HG03108 (cell line): ENCODE measurements around the gene RUNDC1.

Experiments used
- ATAC-seq: cut with Tn5 transposase; IDR thresholded peaks from one replicate; pipeline ENCODE4 v1.9.1; 2021; ENCODE audit warnings: moderate library complexity; ENCODE audit not compliant: unreplicated experiment

RUNDC1 gene

DNA sequence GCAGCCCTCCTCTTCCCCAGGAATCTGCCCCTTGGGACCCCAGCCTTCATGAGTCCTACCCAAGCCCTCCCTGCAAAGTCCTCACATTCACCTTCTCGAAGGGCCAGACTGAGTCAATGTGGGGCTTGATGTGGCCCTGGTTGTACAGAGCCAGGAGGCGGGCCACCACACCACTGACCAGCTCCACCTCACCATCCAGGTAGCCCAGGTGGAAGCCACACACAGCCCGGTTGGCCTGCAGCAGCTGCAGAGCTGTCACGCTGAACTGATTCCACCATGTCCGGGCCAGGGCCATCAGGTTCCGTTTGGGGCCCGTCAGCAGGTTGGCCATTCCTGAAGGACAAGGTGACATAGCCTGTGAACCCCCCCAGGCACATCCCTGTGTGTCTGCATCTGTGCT, 35.9 kb downstream of the RUNDC1 start:
- ATAC-seq, result no peak

DNA sequence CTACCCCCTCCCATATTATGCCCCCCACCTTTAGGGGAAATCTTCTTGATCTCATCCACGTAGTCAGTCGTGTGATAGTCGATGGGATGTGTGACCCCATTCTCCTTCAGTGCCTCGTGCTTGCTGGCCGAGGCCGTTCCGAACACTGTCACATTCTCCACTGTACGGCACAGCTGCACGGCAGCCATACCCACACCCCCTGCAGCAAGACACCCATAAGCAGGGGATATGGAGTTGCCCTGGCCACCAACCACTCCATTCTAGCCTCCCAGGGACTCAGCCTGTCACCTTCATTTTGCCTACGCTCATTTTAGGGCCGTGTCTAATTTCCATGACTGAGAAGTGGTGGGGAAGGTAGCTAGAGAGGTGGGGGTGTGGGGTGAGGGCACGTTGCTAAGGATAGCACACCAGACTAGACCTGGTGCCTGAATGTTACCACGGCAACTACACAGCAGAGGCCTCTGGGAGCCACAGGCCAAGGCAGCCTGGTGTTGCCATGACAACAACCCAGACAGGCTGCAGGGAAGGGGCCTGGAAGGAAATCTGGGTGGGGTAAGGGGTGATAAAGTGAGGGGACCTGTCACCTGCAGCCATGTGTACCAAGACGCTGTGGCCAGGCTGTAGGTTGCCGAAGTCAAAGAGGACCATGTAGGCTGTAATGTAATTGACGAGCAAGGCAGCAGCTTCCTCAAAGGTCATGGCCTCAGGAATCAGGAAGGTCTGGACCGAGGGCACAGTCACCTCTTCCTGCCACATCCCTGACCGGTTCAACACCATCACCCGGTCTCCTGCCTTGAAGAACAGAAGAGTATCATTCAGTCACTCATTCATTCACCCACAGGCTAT, 37.9 kb downstream of the RUNDC1 start:
- no peak for ATAC-seq

DNA sequence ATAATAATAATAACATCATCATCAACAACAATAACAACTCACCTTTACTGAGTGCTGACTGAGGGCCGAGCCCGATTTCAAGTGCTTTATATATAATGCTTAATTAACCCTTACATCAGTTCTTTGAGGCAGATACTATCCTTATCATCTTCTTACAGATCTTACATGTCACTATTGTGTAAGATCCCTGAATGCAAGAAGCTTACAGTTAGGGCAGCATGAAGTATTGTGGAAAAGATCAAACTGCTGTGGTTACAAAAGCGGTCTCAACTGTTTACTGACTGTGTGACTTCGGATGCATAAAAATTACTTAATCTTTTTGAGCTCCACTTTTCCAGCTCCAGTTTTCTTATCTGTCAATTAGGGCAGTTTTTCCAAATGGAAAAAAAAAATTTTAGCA, 38.6 kb downstream of the RUNDC1 start:
- no peak for ATAC-seq

DNA sequence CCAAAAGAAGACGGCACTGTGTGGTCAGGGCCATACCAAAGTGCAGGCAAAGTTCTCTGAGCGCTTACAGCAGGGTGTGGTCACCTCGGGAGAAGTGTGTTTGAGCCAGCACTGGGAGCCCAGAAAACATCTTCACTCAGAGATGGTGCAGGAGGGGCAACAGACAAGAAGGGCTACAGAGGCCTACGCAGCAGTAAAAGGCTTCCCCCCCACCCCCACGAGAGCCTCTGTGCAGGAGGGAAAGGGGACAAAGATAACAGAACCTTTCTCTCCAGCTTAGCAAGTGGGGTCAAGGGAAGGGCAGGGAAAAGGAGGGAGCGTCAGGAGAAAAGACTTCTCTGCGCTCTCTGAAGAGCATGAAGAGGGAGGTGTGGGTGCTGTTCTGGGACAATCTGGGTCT, 39.1 kb downstream of the RUNDC1 start:
- ATAC-seq, result no peak

DNA sequence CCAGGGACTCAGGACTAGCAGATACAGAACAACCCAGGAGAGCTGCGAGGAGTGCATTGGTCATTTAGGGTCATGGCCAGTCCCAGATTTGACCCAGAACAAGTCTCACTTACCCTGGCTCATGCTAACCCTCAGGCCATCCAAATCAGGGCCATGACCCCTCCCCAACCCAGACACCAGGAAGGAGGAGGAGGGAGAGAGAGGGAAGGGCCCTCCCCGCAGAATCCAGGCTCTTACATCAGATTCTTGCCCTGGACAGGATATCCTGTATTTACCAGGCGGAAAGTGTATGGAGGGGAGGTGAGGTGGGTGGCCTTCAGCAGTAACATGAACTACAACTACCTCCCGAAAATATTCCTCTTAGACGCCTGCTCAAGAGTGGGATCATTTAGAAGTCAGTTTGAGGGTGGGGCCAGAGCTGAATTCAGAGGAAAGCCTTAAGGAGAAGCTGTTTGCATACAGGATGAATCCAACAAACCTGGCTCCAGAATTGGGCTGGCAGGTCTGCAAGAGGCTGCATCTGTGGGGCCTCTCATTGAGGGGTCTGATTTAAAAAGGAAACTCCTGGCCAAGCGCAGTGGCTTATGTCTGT, 39.8 kb downstream of the RUNDC1 start:
- ATAC-seq, result no peak

DNA sequence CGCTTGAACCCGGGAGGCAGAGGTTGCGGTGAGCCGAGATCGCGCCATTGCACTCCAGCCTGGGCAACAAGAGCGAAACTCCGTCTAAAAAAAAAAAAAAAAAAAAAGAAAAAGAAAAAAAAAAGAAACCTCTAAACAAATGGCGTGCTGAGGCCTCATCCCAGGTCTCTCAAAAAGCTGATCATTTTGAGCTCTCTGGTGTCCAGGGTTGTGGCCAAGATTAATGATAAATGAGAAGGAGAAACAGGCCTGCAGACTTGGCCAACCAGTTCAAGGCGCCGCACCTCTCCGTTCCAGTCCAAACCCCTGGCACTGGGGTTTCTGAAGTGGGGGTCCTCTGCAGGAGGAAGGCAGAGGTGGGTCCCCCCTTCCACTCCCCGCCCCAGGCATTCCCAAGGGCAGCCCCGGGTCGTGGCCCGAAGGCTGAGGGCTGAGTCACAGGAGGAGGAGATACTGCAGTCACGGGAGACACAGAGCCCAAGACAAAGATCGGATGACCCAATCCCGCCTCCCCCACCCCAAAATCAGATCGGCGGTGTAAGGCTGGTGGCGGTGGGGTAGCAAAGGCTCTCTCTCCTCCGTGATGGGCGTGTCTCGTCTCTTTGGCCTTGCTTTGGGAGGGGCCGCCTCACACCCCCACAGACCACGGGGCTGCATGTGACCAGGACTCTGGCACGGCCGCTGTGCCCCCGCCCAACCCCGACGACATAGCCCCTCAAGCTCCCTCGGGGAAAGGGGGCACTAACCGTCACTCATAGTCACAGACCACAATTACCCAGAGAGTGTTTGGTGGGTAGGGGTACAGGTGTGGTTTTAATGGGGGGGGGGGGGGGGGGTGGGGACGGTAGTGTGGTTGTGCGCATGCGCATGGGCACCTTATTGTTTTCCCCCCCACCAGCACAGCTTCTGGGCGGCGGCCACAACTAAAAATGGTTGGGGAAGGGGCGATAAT, 40.7 kb downstream of the RUNDC1 start:
- ATAC-seq, result no peak

DNA sequence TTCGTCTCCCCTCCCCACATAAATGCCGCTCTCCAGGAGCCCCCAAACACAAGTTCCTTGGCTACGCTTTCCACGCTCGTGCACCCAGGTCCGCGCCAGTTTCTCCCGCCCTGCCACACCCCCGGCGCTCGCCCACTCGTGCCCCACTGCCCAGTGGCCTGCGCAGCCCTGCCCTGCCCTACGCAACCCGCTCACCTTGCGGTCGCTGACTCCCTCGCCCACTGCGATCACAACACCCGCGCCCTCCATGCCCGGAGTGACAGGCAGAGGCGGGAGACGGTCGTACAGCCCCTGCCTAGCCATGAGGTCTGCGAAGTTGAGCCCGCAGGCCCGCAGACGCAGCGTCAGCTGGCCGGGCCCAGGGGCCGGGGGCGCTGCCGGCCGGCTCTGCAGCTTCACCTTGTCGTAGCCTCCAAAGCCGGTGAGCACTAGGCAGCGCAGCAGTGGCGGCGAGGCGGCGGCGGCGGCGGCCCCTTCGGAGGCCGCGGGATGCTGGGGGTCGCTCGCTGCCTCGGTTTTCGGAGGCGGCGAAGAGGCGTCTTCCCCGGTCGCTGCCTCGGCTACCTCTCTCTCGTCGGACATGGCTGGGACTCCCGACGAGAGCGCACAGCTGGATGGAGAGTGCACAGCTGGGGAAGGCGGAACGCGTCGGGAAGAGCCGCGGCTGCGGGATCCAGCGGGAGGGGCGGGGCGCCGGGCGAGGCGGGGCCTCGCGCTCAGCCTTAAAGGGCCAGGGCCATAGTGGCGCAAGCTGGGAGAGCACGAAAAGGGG, 41.6 kb downstream of the RUNDC1 start, which contains the start of gene VAT1:
Gene VAT1 (minus strand): TSS at position 645 of the 772 bp plus-strand sequence. CDS start 63 bp downstream, at position 582.
- no peak for ATAC-seq

DNA sequence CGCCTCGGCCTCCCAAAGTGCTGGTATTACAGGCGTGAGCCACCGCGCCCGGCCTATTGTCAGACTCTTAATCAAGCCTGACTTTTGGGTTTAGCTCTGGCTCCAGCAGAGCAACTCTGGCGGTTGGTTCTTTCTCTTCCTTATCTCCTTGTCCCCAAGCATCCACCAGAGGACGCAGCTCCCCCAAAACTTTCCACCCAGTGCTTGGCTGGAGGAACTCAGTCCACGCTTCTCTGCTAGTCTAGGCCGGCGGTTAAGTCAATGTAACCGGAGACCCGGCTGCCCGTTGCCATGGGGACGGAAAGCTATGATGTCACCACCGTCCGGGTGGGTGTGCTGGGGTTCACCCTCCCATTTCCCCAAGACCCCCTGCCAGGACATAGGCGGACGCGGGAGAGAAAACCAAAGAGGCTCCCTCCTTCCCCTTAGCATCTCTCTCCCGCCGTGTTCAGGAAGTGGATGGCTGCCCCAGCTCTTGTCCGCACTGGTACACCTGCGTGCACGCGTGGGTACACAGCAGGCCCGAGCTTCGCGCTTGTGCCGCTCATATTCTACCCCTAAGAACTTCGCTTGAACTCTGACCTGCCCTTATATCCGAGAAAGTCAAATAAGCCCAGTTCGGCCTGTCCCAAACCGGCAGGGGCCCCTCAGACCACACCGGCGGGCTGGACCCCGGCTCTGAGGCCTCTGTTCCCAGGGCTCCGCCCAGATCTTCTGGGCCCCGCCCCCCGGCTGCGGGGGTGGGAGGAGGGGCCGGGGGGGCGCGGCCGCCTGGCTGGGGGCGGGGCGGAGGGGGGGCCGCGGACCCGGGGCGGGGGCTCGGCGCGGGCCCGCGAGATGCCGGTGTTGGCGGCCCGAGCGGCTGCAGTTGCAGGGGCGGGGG, 44.3 kb downstream of the RUNDC1 start, which contains the start of gene RND2:
Gene RND2 (plus strand): TSS at position 825 of the 883 bp plus-strand sequence. CDS start 117 bp downstream, outside the sequence.
- no peak for ATAC-seq

DNA sequence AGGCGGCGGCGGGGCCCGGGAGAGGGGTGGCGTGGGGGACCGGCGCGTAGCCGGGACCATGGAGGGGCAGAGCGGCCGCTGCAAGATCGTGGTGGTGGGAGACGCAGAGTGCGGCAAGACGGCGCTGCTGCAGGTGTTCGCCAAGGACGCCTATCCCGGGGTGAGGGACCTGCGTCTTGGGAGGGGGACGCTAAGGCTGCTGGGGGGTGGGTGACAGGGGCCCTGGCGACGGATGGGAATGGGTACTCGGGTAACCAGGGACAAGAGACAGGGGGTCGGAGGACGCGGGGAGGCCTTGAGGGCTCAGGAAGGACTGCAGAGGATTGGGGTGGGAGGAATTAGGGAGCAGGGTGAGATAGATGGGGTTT, 44.9 kb downstream of the RUNDC1 start:
- no peak for ATAC-seq

DNA sequence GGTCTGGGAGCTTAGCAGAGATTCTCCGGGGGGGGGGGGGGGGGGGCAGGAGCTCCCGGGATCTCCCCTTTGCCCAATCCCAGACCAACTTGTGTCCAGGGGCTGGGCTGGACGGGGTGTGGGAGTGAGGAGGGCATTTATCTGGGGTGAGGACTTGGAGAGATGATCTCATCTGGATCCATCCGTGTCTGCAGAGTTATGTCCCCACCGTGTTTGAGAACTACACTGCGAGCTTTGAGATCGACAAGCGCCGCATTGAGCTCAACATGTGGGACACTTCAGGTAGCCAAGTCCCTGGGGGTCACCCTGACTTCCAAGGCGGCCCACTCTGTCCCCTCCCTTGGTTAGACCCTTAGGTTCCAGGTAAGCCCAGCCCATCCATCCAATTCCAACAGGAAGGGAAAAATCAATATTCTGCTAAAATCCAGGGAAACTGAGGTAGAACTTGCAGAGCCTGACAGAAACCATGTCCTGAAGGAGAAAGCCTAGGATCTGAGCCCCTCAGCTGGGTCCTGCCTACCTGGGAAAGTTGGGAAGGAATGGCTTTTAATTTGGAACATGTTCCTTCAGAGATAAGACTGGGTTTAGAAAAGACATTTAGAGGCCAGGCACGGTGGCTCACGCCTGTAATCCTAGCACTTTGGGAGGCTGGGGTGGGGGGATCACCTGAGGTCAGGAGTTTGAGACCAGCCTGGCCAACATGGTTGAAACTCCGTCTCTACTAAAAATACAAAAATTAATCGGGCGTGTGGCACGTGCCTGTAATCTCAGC, 45.6 kb downstream of the RUNDC1 start:
- no peak for ATAC-seq

DNA sequence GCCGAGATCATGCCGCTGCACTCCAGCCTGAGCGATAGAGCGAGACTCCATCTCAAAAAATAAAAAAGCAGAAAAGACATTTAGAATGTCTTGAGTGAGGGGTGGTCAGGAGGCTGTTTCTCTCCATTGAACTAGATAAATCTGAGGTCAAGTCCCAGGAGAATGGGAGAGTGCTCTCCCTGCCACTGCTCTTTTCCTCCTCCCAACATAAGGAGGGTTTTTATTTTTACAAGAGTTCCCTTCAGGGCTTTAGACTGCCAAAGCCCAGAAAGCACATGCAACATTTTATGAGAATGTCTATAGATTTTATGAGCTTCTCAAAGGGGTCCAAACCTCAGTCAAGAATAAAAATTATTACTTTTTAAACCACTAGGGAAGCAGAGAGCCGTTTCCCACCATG, 46.2 kb downstream of the RUNDC1 start:
- ATAC-seq, result no peak

DNA sequence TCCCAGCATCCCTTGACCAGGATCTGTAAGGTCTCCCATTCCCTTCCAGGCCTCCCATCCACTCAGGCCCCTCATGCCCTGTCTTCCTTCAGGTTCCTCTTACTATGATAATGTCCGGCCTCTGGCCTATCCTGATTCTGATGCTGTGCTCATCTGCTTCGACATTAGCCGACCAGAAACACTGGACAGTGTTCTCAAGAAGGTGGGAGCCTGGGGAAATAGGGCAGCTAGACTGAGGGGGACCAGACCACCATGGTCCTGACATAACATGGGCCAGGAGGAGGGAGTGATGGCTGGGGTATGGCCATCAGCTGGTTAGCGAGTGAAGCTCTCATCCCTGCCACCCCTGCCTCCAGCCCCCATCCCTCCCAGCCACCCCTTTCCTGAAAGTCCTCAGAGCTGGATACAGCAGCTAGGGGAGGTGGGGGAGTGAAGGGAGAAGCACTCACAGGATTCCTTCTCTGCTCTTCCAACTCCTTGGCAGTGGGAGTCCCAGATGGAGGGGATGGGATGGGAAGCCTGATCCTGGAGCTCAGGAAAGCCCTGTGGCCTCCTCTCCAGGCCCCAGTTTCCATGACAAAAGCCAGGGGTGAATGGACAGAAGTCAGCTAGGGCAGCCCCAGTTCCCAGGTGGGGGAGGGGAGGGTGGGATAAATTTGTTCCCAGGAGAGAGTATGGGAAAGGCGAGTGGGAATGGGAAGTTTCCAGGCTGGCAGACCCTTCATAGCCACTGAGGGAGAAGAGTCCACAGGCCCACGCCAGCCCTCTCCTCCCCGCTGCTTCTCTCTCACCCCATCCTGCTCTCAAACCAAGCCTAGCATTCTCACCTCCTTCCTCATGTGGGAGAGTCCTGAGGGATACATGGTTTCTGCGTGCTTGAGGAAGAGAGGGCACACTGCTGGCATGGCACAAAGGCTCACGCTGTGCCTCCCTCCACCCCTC, 47.0 kb downstream of the RUNDC1 start:
- ATAC-seq, result no peak

DNA sequence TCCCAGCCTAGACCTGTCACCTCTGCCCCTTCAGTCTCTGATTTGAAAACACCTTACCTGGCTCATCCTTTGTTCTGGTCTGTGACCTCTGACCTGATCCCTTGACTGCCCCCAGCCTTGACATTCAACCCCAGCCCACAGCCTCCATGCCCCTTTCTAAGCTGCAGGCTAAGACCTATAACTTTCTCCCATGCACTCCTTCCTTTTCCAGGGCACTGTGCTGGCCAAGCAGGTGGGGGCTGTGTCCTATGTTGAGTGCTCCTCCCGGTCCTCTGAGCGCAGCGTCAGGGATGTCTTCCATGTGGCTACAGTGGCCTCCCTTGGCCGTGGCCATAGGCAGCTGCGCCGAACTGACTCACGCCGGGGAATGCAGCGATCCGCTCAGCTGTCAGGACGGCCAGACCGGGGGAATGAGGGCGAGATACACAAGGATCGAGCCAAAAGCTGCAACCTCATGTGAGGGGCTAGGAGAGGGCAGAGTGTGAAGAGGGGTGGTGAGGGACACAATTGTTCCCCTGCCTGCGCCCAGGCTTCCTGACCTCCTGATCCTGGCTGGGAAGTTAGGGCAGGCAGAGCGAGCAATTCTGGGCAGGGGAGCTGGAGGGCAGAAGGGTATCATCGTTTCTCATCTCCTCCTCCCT, 48.0 kb downstream of the RUNDC1 start:
- ATAC-seq, result no peak

DNA sequence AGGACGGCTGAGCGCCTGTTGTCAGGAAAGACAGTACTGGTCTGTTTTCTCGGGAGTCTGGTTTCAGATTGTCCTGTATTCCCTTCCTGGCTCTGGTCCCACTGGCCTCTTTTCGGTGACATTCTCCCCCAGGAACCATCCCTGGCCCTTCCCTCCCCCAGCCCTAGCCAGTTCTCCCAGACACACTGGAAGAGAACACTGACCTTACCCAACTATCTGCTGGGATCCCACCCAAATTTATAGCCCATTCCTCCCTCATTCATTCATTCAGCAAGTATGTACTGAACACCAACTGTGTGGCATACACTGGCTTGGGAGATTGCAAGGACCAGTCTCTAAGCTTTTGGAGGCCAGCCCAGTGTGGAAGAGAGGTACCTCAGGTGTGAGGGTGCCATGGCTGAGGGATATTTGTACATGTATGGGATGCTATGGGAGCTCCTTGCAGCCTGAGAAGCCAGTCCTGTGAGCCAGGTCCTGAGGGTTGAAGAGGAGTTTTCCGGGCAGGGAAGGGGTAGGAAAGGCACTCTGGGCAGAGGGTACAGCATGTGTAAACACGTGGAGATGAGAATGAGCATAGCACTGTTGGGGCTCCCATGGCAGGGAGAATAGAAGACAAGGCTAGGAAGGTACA, 49.9 kb downstream of the RUNDC1 start:
- no peak for ATAC-seq

DNA sequence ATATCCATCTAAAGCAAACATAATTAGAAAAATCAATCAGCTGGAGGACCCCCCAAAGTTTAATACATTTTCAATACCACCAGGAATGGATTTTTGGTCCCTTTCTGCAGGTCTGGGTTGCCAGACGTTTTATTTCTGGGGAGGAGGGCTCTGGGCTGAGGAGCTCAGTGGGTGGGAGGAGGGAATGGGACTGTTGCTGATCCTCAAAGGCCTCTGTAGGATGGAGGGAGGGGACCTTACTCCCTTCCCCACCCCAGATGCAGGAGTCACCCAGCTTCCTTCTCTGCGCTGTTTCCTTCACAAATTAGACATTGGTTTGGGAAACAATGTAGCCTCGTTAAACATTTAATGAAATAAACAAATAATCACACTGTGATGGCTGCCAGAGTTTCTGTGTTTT, 51.3 kb downstream of the RUNDC1 start:
- no peak for ATAC-seq

DNA sequence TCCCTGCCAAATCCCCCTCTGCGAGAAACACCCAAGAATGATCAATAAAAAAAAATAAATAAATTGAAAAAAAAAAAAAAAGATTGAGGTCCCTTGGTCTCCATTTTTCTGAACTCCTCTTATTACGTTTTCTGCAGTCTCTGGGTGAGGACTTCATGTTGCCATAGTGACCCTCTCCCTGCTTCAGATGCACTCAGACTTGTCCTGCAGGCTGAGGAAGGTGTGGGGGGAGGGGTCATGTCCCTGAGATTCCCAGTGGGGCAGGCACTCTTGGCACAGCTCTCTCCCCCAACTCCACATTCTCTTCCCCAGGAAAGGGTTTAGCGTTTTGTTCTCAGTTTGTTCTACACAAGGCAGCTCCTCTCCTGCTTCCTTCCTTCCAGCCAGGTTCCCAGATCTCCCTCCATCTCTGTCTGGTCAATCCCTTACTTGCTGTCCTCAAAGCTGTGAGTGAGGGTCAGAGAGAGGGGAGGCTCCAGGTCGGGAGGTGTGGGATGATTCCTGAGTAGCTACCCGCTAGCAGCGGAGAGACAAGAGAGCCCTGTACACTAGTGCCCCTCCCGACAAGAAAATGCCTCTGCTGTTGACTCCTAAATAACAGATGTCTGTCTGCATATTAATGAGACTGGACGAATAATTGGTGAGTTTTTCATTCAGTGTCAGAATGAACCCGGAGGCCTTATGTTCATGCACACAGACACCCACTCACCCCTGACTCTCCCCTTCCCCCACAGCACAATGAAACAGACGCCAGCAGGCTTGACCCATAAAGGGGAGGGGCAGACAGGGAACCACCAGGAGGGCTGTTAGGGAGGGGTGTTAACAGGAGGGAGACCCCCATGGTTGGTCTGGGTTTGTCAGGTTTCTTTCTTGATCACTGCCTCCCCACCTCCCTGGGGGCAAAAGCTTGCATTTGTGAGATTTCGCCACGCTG, 53.9 kb downstream of the RUNDC1 start:
- ATAC-seq, result no peak
